Trophoblast cell (in vitro differentiated cells and primary cell): ENCODE measurements around the gene ATG3. TPM values are rescaled to one million over a fixed set of nuclear protein-coding genes. Genes with fewer than 3 reads are reported as not detected.

Source experiments
- DNase-seq, 2 donors: peaks; one replicate each; pipeline ENCODE4 v3.0.0-alpha.2; 2016
- H2AFZ ChIP-seq: 2 replicates; pipeline ENCODE4 v1.6.1; 2013; ENCODE audit warnings: low read length, moderate library complexity, mild to moderate bottlenecking; ENCODE audit not compliant: insufficient read depth, poor library complexity
- H2AK5ac ChIP-seq: 2 replicates; pipeline ENCODE4 v1.6.1; 2013; ENCODE audit warnings: mild to moderate bottlenecking, low read length
- H2BK120ac ChIP-seq: 2 replicates; pipeline ENCODE4 v1.6.1; 2013; ENCODE audit warnings: low read length, mild to moderate bottlenecking, moderate library complexity; ENCODE audit not compliant: insufficient read depth, poor library complexity
- H2BK12ac ChIP-seq: 2 replicates; pipeline ENCODE4 v1.6.1; 2013; ENCODE audit warnings: mild to moderate bottlenecking, low read length, moderate library complexity
- H2BK5ac ChIP-seq: 2 replicates; pipeline ENCODE4 v1.6.1; 2013; ENCODE audit warnings: low read length, low read depth, moderate library complexity, mild to moderate bottlenecking; ENCODE audit not compliant: poor library complexity
- H3K14ac ChIP-seq: 2 replicates; pipeline ENCODE4 v1.6.1; 2013; ENCODE audit warnings: mild to moderate bottlenecking, low read length
- H3K18ac ChIP-seq: 2 replicates; pipeline ENCODE4 v1.6.1; 2013; ENCODE audit warnings: mild to moderate bottlenecking, low read length
- H3K23ac ChIP-seq: 2 replicates; pipeline ENCODE4 v1.6.1; 2013; ENCODE audit warnings: low read length
- H3K27ac ChIP-seq: 2 replicates; pipeline ENCODE4 v1.5.1; 2013; ENCODE audit warnings: low read depth, mild to moderate bottlenecking, inconsistent platforms, low read length, moderate library complexity
- H3K27me3 ChIP-seq: 2 replicates; pipeline ENCODE4 v1.6.1; 2013; ENCODE audit warnings: inconsistent platforms, mild to moderate bottlenecking, low read length, moderate library complexity; ENCODE audit not compliant: insufficient read depth
- H3K36me3 ChIP-seq, 2 experiments: 1 replicate in 1 of 2; 2 replicates in 1 of 2; pipeline ENCODE4 v1.6.1; 2013; ENCODE audit warnings: low read length in 2 of 2, mild to moderate bottlenecking in 2 of 2, moderate library complexity in 1 of 2; ENCODE audit not compliant: insufficient read depth in 2 of 2, control insufficient read depth in 1 of 2
- H3K4ac ChIP-seq: 2 replicates; pipeline ENCODE4 v1.6.1; 2013; ENCODE audit warnings: low read depth, mild to moderate bottlenecking, low read length, moderate library complexity
- H3K4me1 ChIP-seq, 2 experiments: 1 replicate in 1 of 2; 2 replicates in 1 of 2; pipeline ENCODE4 v1.6.1; 2013; ENCODE audit warnings: low read length in 2 of 2, mild to moderate bottlenecking in 2 of 2, moderate library complexity in 1 of 2; ENCODE audit not compliant: insufficient read depth in 2 of 2, control insufficient read depth in 1 of 2
- H3K4me2 ChIP-seq: 2 replicates; pipeline ENCODE4 v1.6.1; 2013; ENCODE audit warnings: inconsistent platforms, mild to moderate bottlenecking, low read length, moderate library complexity
- H3K4me3 ChIP-seq: 2 replicates; pipeline ENCODE4 v1.5.1; 2013; ENCODE audit warnings: mild to moderate bottlenecking, low read depth, low read length, inconsistent platforms
- H3K79me1 ChIP-seq: one replicate; pipeline ENCODE4 v1.6.1; 2013; ENCODE audit warnings: low read length
- H3K79me2 ChIP-seq: 2 replicates; pipeline ENCODE4 v1.6.1; 2013; ENCODE audit warnings: low read length, mild to moderate bottlenecking; ENCODE audit not compliant: control insufficient read depth, insufficient read depth, poor library complexity
- H3K9ac ChIP-seq: 2 replicates; pipeline ENCODE4 v1.6.1; 2013; ENCODE audit warnings: mild to moderate bottlenecking, low read length
- H3K9me3 ChIP-seq: 2 replicates; pipeline ENCODE4 v1.6.1; 2013; ENCODE audit warnings: low read depth, mild to moderate bottlenecking, control low read depth, inconsistent platforms, low read length; ENCODE audit not compliant: insufficient read depth
- H4K12ac ChIP-seq: 2 replicates; pipeline ENCODE4 v1.6.1; 2013; ENCODE audit warnings: low read depth, mild to moderate bottlenecking, low read length, moderate library complexity
- H4K8ac ChIP-seq: 2 replicates; pipeline ENCODE4 v1.6.1; 2013; ENCODE audit warnings: low read depth, mild to moderate bottlenecking, low read length, moderate library complexity
- H4K91ac ChIP-seq: one replicate; pipeline ENCODE4 v1.6.1; 2013; ENCODE audit warnings: low read depth, mild to moderate bottlenecking, low read length, moderate library complexity
- WGBS: extraction: QIAGEN DNeasy Blood & Tissue Kit; methylation state at CpG from one replicate; pipeline ENCODE4 v1.1.7; 2013; ENCODE audit warnings: missing lambda C conversion rate; ENCODE audit not compliant: insufficient read length, insufficient coverage; ENCODE audit errors: extremely low coverage; 5-methylcytosine and 5-hydroxymethylcytosine counted together
- polyA plus RNA-seq: library from polyadenylated mRNA; stranded (reverse); fragments of 200-250 nt; gene quantifications from 2 replicates; pipeline ENCODE4 v1.2.3, GENCODE V29; 2013

ATG3 gene
- polyA plus RNA-seq, result 40.4 and 41.2 TPM in 2 replicates

GRCh38 chr3:112561734-112562529, at the start of gene ATG3, which contains the start of gene SLC35A5:
Gene ATG3 (minus strand): TSS chr3:112561962. CDS start chr3:112561528, 434 bp downstream.
Gene SLC35A5 (plus strand): TSS chr3:112562045. CDS start chr3:112563404, 1,359 bp downstream.
- H3K4me1 ChIP-seq, result peaks cover 2 to 3% of the 10 kb centered on the region in 2 experiments

GRCh38 chr3:112610121-112610520, 48.4 kb upstream of the ATG3 start:
- H2BK5ac ChIP-seq, result no peak overlapping the region
- no peak overlapping the region for H3K18ac ChIP-seq
- no peak overlapping the region for H3K9ac ChIP-seq
- H4K12ac ChIP-seq, result no peak overlapping the region
- H3K4me3 ChIP-seq, result no peak overlapping the region
- no peaks in the 10 kb centered on the region for H3K9me3 ChIP-seq
- H3K36me3 ChIP-seq, result peaks cover 10 to 26% of the 10 kb centered on the region in 2 experiments
- H3K79me1 ChIP-seq, result no peaks in the 10 kb centered on the region
- H3K79me2 ChIP-seq, result no peaks in the 10 kb centered on the region
- no peaks in the 10 kb centered on the region for H3K27me3 ChIP-seq
- 100% methylated on average over 2 of the region's 3 CpGs for WGBS
- H3K4ac ChIP-seq, result no peak overlapping the region
- H2BK120ac ChIP-seq, result no peak overlapping the region
- no peaks in the 10 kb centered on the region for H3K4me1 ChIP-seq
- H3K14ac ChIP-seq, result no peak overlapping the region
- H3K27ac ChIP-seq, result no peak overlapping the region
- no peak overlapping the region for H3K23ac ChIP-seq
- H4K91ac ChIP-seq, result no peak overlapping the region
- no peak overlapping the region for H2AK5ac ChIP-seq
- no peak overlapping the region for H2BK12ac ChIP-seq
- H4K8ac ChIP-seq, result no peak overlapping the region
- DNase-seq, result peak; percentile 35 to 66
- H2AFZ ChIP-seq, result no peak overlapping the region
- H3K4me2 ChIP-seq, result no peak overlapping the region

More at GRCh38 chr3:112561734-112562529, at the start of gene ATG3, which contains the start of gene SLC35A5:
- H2AFZ ChIP-seq, result peak within 1 kb of the TSS; percentile 81
- peak within 1 kb of the TSS; percentile 77 for H3K14ac ChIP-seq
- peak within 1 kb of the TSS; percentile 18 for H3K4ac ChIP-seq
- peak; percentile 98 to 99 for DNase-seq
- peak within 1 kb of the TSS; percentile 79 for H2BK120ac ChIP-seq
- H3K36me3 ChIP-seq, result peaks cover 0 to 3% of the 10 kb centered on the region in 2 experiments
- no peaks in the 10 kb centered on the region for H3K27me3 ChIP-seq
- H4K8ac ChIP-seq, result peak within 1 kb of the TSS; percentile 96
- H4K91ac ChIP-seq, result peak within 1 kb of the TSS; percentile 83
- peaks cover 7% of the 10 kb centered on the region for H3K79me2 ChIP-seq
- H2BK5ac ChIP-seq, result peak within 1 kb of the TSS; percentile 83
- peak within 1 kb of the TSS; percentile 97 for H3K27ac ChIP-seq
- peaks cover 11% of the 10 kb centered on the region for H3K79me1 ChIP-seq
- H3K9me3 ChIP-seq, result no peaks in the 10 kb centered on the region
- H2BK12ac ChIP-seq, result no peak within 1 kb of the TSS
- peak within 1 kb of the TSS; percentile 94 for H3K9ac ChIP-seq
- H2AK5ac ChIP-seq, result no peak within 1 kb of the TSS
- H3K23ac ChIP-seq, result no peak within 1 kb of the TSS
- H3K18ac ChIP-seq, result peak within 1 kb of the TSS; percentile 80
- WGBS, result no CpG with 5 or more reads among the region's 58 CpGs
- H3K4me2 ChIP-seq, result peak within 1 kb of the TSS; percentile 89
- H4K12ac ChIP-seq, result peak within 1 kb of the TSS; percentile 83
- peak within 1 kb of the TSS; percentile 93 for H3K4me3 ChIP-seq

GRCh38 chr3:112607863-112608262, 46.1 kb upstream of the ATG3 start:
- H3K79me2 ChIP-seq, result no peaks in the 10 kb centered on the region
- no peaks in the 10 kb centered on the region for H3K79me1 ChIP-seq
- no peak overlapping the region for H4K91ac ChIP-seq
- H2BK12ac ChIP-seq, result no peak overlapping the region
- H3K27ac ChIP-seq, result no peak overlapping the region
- H3K9ac ChIP-seq, result no peak overlapping the region
- H2BK5ac ChIP-seq, result no peak overlapping the region
- peaks cover 10 to 21% of the 10 kb centered on the region in 2 experiments for H3K36me3 ChIP-seq
- no peak overlapping the region for H3K14ac ChIP-seq
- no peak overlapping the region for H2AFZ ChIP-seq
- no peak overlapping the region for H2BK120ac ChIP-seq
- H3K23ac ChIP-seq, result no peak overlapping the region
- no peak overlapping the region for H4K8ac ChIP-seq
- H4K12ac ChIP-seq, result no peak overlapping the region
- H3K9me3 ChIP-seq, result no peaks in the 10 kb centered on the region
- H3K18ac ChIP-seq, result no peak overlapping the region
- no peak overlapping the region for H3K4ac ChIP-seq
- H3K4me3 ChIP-seq, result no peak overlapping the region
- no peaks in the 10 kb centered on the region for H3K27me3 ChIP-seq
- no peak overlapping the region for H3K4me2 ChIP-seq
- DNase-seq, result peak in 1 of 2 donors; percentile 31
- no peaks in the 10 kb centered on the region for H3K4me1 ChIP-seq
- no peak overlapping the region for H2AK5ac ChIP-seq

GRCh38 chr3:112606098-112606497, 44.3 kb upstream of the ATG3 start:
- Histone ChIP-seq H3K9me3 (no peaks in the 10 kb centered on the region), H2AFZ (no peak overlapping the region), H3K4me1 (no peaks in the 10 kb centered on the region), H3K9ac (no peak overlapping the region), H3K79me1 (no peaks in the 10 kb centered on the region), H3K27ac (no peak overlapping the region), H2BK5ac (no peak overlapping the region), H3K18ac (no peak overlapping the region), H2AK5ac (no peak overlapping the region), H3K4ac (no peak overlapping the region), H3K27me3 (no peaks in the 10 kb centered on the region), H2BK120ac (no peak overlapping the region), H3K36me3 (peaks cover 9 to 13% of the 10 kb centered on the region in 2 experiments), H4K8ac (no peak overlapping the region), H3K4me3 (no peak overlapping the region), H4K91ac (no peak overlapping the region), H3K23ac (no peak overlapping the region), H3K4me2 (no peak overlapping the region), H4K12ac (no peak overlapping the region), H2BK12ac (no peak overlapping the region), H3K14ac (no peak overlapping the region), H3K79me2 (no peaks in the 10 kb centered on the region)
- no peak for DNase-seq
- no CpG with 5 or more reads among the region's 2 CpGs for WGBS
